Hepatocyte (in vitro differentiated cells): ENCODE measurements around the gene PPP1R1B.

Experiments used
- CTCF ChIP-seq: fragments of 200-600 bp; sonication (generic); IDR thresholded peaks from 2 replicates; pipeline ENCODE4 v1.5.1; 2016; ENCODE audit warnings: antibody characterized with exemption, mild to moderate bottlenecking; ENCODE audit not compliant: poor library complexity
- EZH2 ChIP-seq: fragments of 200-600 bp; sonication (generic); IDR thresholded peaks from 2 replicates; pipeline ENCODE4 v1.6.1; 2016; ENCODE audit warnings: antibody characterized with exemption, mild to moderate bottlenecking, borderline replicate concordance
- EZH2phosphoT487 ChIP-seq: fragments of 200-600 bp; sonication (generic); IDR thresholded peaks from one replicate; pipeline ENCODE4 v1.6.1; 2018; ENCODE audit warnings: antibody characterized with exemption, mild to moderate bottlenecking, low read depth, moderate library complexity; ENCODE audit not compliant: unreplicated experiment, severe bottlenecking

GRCh38 chr17:39678340-39679116 lies 51.8 kb downstream of the PPP1R1B start:
- TF ChIP-seq CTCF (no peak), EZH2 (no peak), EZH2phosphoT487 (no peak)
